Activated CD8-positive, alpha-beta T cell treated with anti-CD3 and anti-CD28 coated beads for 36 hours (primary cell): ENCODE data around the gene SEPTIN12. TPM values are rescaled to one million over a fixed set of nuclear protein-coding genes. Genes with fewer than 3 reads are reported as not detected.

Experiments used
- ATAC-seq: fragments of 200-7000 bp; cut with Tn5 transposase; one replicate; pipeline ENCODE4 v1.10.0; 2021; ENCODE audit warnings: mild to moderate bottlenecking, moderate library complexity
- CTCF ChIA-PET: fragments of 350-600 bp; sonication (Branson Sonifier 250); formaldehyde crosslinking; loops from one replicate; lab custom pipeline; 2021; ENCODE audit warnings: antibody characterized with exemption; lab: Charles Lee
- POLR2A ChIA-PET: fragments of 350-600 bp; sonication (Branson Sonifier 250); formaldehyde crosslinking; loops from one replicate; lab custom pipeline; 2021; ENCODE audit warnings: antibody characterized with exemption; lab: Charles Lee
- DNase-seq: peaks from one replicate; pipeline ENCODE4 v3.0.0-alpha.2; 2020
- H3K27ac Mint-ChIP-seq: one replicate; pipeline ENCODE4 v1.8.0; 2021; ENCODE audit warnings: mild to moderate bottlenecking, mixed read lengths
- H3K27me3 Mint-ChIP-seq: one replicate; pipeline ENCODE4 v1.8.0; 2021; ENCODE audit warnings: mixed read lengths
- H3K36me3 Mint-ChIP-seq: one replicate; pipeline ENCODE4 v1.8.0; 2021; ENCODE audit warnings: low read depth, mixed read lengths
- H3K4me1 Mint-ChIP-seq: one replicate; pipeline ENCODE4 v1.8.0; 2021; ENCODE audit warnings: low read depth, mixed read lengths
- H3K4me3 Mint-ChIP-seq: one replicate; pipeline ENCODE4 v1.8.0; 2021; ENCODE audit warnings: mild to moderate bottlenecking, moderate library complexity, mixed read lengths
- H3K9me3 Mint-ChIP-seq: one replicate; pipeline ENCODE4 v1.8.0; 2021; ENCODE audit warnings: mixed read lengths
- CTCF ChIP-seq: fragments of 200-600 bp; IDR thresholded peaks from one replicate; pipeline ENCODE4 v1.8.0; 2022; ENCODE audit warnings: antibody characterized with exemption, mild to moderate bottlenecking
- intact Hi-C: fragments of 100-400 bp; cut with micrococcal nuclease; formaldehyde crosslinking; loops from one replicate; pipeline ENCODE4 v1.10.0; 2022
- total RNA-seq, 2 experiments: library from RNA; stranded (reverse); gene quantifications; one replicate each; pipeline ENCODE4 v1.2.3, GENCODE V29; 2021

SEPTIN12 gene
- total RNA-seq, 2 experiments from 2014 or later = not detected

GRCh38 chr16:4762205-4762604, 25.9 kb downstream of the SEPTIN12 start:
- POLR2A ChIA-PET = no interaction called here
- CTCF ChIA-PET = no interaction called here
- intact Hi-C loops = loop anchor here (10.0 kb wide), 1 partner anchor 83 kb away; the partner anchor contains the start of genes GLYR1 and UBN1

GRCh38 chr16:4760221-4760910, 27.8 kb downstream of the SEPTIN12 start:
- H3K27ac Mint-ChIP-seq = no peak overlapping the region
- no peak overlapping the region for H3K4me3 Mint-ChIP-seq
- ChIA-PET POLR2A (interaction anchor here (1.9 kb wide), 1 partner anchor 8 kb away, joined by 5 read pairs; no protein-coding TSS in a partner anchor), CTCF (interaction anchor here (1.4 to 1.8 kb wide), 2 partner anchors 26 to 39 kb away, joined by 3 to 7 read pairs; partner anchors contain the start of genes ANKS3 and DNAAF8)
- DNase-seq (no peak), ATAC-seq (no peak)
- peaks cover 3% of the 10 kb centered on the region for H3K9me3 Mint-ChIP-seq
- H3K27me3 Mint-ChIP-seq = no peaks in the 10 kb centered on the region
- H3K4me1 Mint-ChIP-seq = peaks cover 5% of the 10 kb centered on the region
- peaks cover 27% of the 10 kb centered on the region for H3K36me3 Mint-ChIP-seq
- intact Hi-C loops = loop anchor here (10.0 kb wide), 1 partner anchor 84 kb away; the partner anchor contains the start of genes GLYR1 and UBN1
- TF ChIP-seq CTCF = no peak

More at GRCh38 chr16:4762205-4762604, 25.9 kb downstream of the SEPTIN12 start:
- no peak for DNase-seq
- Mint-ChIP-seq H3K4me1 (peaks cover 16% of the 10 kb centered on the region), H3K27ac (no peak overlapping the region), H3K4me3 (no peak overlapping the region), H3K27me3 (no peaks in the 10 kb centered on the region), H3K36me3 (peaks cover 16% of the 10 kb centered on the region), H3K9me3 (no peaks in the 10 kb centered on the region)
- TF ChIP-seq CTCF = no peak
- ATAC-seq = no peak

- no peak for TF ChIP-seq CTCF
- H3K27ac Mint-ChIP-seq = no peak overlapping the region
- ATAC-seq (no peak), DNase-seq (no peak)
- H3K4me1 Mint-ChIP-seq = no peaks in the 10 kb centered on the region
- intact Hi-C loops = no loop called here
- no peak overlapping the region for H3K4me3 Mint-ChIP-seq
- CTCF ChIA-PET = no interaction called here
- peaks cover 3% of the 10 kb centered on the region for H3K9me3 Mint-ChIP-seq
- no peaks in the 10 kb centered on the region for H3K27me3 Mint-ChIP-seq
- H3K36me3 Mint-ChIP-seq = peaks cover 34% of the 10 kb centered on the region
- POLR2A ChIA-PET = interaction anchor here (1.5 kb wide), 1 partner anchor 11 kb away, joined by 3 read pairs; the partner anchor contains the start of gene ZNF500
Measured at GRCh38 chr16:4755687-4756086, 32.5 kb downstream of the SEPTIN12 start.

GRCh38 chr16:4754865-4755264, 33.3 kb downstream of the SEPTIN12 start:
- no peak for DNase-seq
- Mint-ChIP-seq H3K9me3 (peaks cover 3% of the 10 kb centered on the region), H3K4me3 (no peak overlapping the region), H3K36me3 (peaks cover 29% of the 10 kb centered on the region), H3K27ac (no peak overlapping the region), H3K4me1 (no peaks in the 10 kb centered on the region), H3K27me3 (no peaks in the 10 kb centered on the region)
- TF ChIP-seq CTCF = no peak
- intact Hi-C loops = no loop called here
- CTCF ChIA-PET = no interaction called here
- no peak for ATAC-seq
- POLR2A ChIA-PET = interaction anchor here (0.6 kb wide), 1 partner anchor 26 kb away, joined by 3 read pairs; no protein-coding TSS in a partner anchor

- peaks cover 4% of the 10 kb centered on the region for H3K4me1 Mint-ChIP-seq
- no peaks in the 10 kb centered on the region for H3K27me3 Mint-ChIP-seq
- H3K9me3 Mint-ChIP-seq = peaks cover 3% of the 10 kb centered on the region
- no peak for ATAC-seq
- TF ChIP-seq CTCF = no peak
- DNase-seq = no peak
- H3K36me3 Mint-ChIP-seq = peaks cover 23% of the 10 kb centered on the region
- H3K27ac Mint-ChIP-seq = no peak overlapping the region
- ChIA-PET CTCF (no interaction called here), POLR2A (no interaction called here)
- intact Hi-C loops = no loop called here
- no peak overlapping the region for H3K4me3 Mint-ChIP-seq
Measured at GRCh38 chr16:4753227-4753626, 34.9 kb downstream of the SEPTIN12 start.
